ENCODE results near the gene EN1.

Gene EN1

GRCh38 chr2:118842661-118843482, 4.6 kb downstream of the EN1 start:
- DNase-seq: no peak

DNA sequence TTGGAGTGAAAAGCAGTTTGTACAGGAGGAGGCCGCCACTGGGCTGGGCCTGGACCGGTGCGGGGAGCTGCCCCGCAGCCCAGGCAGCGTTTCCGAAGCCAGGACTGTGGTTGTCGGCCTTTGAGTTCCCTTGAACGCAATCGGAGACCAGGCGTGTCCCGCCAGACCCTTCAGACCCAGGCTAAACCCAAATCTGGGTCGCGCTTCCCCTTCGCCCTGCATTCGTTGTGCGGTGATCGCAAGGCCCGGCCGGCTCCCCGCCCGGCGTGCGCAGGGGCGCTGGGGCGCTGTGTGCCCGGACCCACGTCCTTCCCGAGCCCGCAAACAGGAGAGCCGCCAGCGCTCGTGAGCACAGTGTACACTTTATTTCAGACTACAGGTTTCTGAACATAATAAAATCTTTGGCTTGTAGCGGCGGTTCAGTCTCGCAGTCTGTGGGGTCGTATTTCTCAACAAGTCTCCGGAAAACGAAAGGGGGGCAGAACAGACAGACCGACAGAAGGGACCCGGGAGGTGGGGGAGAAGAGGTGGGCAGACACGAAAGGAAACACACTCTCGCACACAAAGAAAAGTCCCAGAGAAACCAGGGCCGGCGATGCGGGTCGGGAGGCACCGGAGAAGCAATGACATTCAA, 5.5 kb downstream of the EN1 start:
- DNase-seq: peak in 1 of 3 donors; percentile 32

- DNase-seq: no peak
Measured at GRCh38 chr2:118841450-118841827, 6.0 kb downstream of the EN1 start.

DNA sequence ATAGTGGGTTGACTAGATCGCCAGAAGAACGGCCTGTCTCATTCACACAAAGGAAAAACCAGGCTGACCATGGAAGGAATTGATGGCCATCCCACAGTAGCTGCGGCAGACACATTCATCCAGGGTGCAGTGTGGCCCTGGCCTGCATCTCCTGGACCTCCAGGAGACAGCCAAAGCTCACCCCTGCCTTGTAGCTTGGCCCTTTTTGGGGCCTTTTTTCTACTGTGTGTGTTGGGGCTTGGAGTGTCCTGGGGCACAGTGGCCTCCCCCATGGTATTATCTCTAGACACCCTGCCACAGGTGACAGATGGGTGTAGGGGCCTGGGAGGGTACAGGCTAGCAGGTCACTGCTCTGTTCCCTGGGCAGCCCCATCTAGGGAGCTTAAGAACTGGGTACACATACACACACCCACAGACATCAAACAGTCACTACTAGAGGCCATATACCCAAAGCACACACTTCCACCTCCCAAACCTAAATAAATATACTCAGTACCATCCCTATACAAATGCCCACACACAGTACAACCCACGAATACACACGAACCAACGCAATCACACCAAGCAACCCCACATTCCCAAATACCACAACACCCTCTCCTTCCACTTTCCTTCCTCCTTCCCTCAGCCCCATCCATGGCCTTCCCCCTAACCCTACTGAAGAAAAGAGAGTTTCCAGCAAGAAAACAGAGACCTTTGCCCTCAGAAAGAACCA, 8.6 kb downstream of the EN1 start:
- DNase-seq: no peak

- no peak for DNase-seq
Measured at GRCh38 chr2:118837621-118838020, 9.8 kb downstream of the EN1 start.

DNA sequence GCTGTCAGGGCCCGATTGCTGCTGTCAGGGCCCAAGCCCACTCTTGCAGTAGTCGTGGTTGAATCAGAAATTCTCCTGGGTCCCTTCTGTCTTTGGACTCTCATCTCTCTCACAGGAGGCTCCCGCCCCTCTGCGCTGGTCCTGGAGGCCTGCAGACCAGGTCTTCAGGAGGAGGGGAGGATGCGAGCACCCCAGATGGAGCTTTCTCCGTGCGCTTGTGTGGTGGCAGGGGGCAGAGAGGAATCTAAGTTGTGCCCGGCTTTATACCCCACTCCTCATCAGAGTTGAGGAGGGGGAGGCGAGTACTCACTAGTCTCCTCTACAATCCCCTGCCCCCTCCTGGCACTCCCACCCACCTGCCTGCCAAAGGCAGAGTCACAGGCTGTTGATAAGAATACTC, 10.4 kb downstream of the EN1 start:
- no peak for DNase-seq

- DNase-seq: no peak
Measured at GRCh38 chr2:118836411-118836930, 11.0 kb downstream of the EN1 start.

GRCh38 chr2:118835746-118836410, 11.6 kb downstream of the EN1 start:
- no peak for DNase-seq

GRCh38 chr2:118834901-118835745, 12.3 kb downstream of the EN1 start:
- DNase-seq: no peak

GRCh38 chr2:118834440-118834810, 13.0 kb downstream of the EN1 start:
- DNase-seq: no peak

GRCh38 chr2:118833716-118834439, 13.6 kb downstream of the EN1 start:
- no peak for DNase-seq

GRCh38 chr2:118832791-118833715, 14.4 kb downstream of the EN1 start:
- no peak for DNase-seq

DNA sequence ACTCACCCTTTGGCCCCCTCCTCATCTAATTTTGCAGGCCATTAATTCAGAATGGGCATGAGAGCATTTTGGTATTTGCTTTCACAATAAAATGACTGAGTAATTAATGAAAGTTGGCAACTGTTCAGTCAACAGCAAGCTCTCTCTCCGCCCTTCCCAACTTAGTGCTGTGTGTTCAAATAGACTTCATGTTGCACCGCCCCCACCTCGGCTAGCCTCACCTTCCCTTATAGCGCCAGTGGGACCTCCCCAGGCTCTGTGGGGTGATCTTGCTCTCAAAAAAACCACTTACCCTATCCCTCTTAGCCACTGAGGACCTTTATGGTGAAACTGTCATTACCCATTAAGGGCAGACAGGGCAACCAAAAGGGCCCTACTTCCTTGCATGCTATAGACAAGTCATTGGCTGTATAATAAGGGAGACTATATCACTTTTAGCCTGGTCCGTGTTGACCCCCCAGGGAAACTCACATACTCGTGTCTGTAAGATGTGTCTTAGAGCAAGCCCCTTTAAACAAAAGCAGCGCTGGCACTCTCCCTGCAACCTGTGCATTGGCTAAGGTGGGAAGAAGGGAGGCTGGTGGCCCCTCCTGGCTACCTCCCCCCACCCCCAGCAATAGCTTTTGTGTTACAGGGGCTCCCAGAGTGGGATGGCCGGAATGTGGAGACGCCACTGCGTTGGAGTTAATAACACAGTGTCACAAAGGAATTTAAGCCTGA, 15.2 kb downstream of the EN1 start:
- DNase-seq: no peak

- no peak for DNase-seq
Measured at GRCh38 chr2:118830881-118831280, 16.6 kb downstream of the EN1 start.

- no peak for DNase-seq
Measured at GRCh38 chr2:118830118-118830517, 17.3 kb downstream of the EN1 start.

- no peak for DNase-seq
Measured at GRCh38 chr2:118826093-118826492, 21.4 kb downstream of the EN1 start.

DNA sequence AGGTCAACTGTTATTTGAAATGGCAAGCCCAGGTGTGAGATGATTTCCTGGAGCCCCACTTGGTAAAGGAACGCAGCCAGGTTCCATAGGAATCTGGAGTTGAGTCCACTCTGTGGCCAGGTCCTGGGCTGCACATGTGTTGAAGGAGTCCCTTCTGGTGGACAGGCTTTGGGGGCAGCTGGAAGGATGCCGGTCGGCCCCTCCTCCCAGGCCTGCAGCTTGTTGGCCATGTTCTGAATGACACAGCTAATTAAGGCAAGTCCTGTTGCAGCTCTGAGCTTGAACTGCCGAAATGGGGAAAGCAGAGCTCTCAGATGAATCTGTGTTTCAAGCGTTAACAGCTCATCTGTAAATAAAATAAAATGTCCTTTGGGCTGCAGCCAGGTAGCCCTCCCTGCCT, 23.8 kb downstream of the EN1 start:
- DNase-seq: no peak

GRCh38 chr2:118822572-118822971, 24.9 kb downstream of the EN1 start:
- no peak for DNase-seq

GRCh38 chr2:118822015-118822414, 25.4 kb downstream of the EN1 start:
- DNase-seq: no peak

DNA sequence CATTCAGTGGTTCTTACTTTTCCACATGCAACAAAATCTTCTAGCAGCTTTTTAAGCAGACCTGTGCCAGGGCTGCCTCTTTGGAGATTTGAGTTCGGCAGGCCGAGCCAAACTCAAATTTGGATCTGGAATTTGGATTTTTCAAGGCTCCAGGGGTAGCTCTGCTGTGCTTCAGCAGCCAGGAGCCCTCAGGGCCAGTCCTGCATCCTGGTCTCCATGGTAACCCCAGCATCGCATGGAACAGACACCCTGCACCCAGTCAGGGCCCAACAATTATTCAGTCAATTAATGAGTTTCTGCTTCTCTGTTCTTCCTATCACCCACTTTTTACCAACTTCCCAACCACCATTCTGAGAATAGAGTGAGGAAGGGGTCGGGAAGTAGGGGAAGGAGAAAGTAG, 30.0 kb downstream of the EN1 start:
- DNase-seq: no peak

All from suppressor macrophage treated with lipopolysaccharide for 1 hour (primary cell).